ENCODE results near the gene ERMN.

GRCh38 chr2:157292853-157293252 is 32.8 kb downstream of the ERMN start:
- TF ChIP-seq POLR2AphosphoS5 (IDR thresholded peaks at IDR 0.05; ENCODE audit: low read depth, low read length) (no peak), TAF1 (IDR thresholded peaks at IDR 0.05; ENCODE audit: borderline replicate concordance, insufficient read depth, low read length) (no peak), SIN3A (IDR thresholded peaks at IDR 0.05; ENCODE audit: borderline replicate concordance, insufficient read depth, low read length) (no peak)
